HepG2 (cell line): ENCODE measurements around the gene NR1I2. TPM values are rescaled to one million over a fixed set of nuclear protein-coding genes. Genes with fewer than 3 reads are reported as not detected.

ENCODE experiments used
- ATAC-seq: fragments of 200-7000 bp; cut with Tn5 transposase; 3 replicates; pipeline ENCODE4 v1.9.1; 2020; ENCODE audit warnings: mild to moderate bottlenecking, moderate library complexity
- BruUV-seq: library from RNA; stranded (reverse); fragments of 400-500 nt; replicated peaks from 2 replicates; lab custom pipeline; 2021; lab: Mats Ljungman, UMichigan
- CTCF ChIA-PET: fragments of 300-600 bp; formaldehyde crosslinking; extraction: SDS; loops from one replicate; lab custom pipeline; 2021; ENCODE audit warnings: low total read pairs, inconsistent platforms, low intra/inter-chr PET ratio; lab: Yijun Ruan, JAX
- POLR2A ChIA-PET: fragments of 350-600 bp; sonication (Branson Sonifier 250); formaldehyde crosslinking; loops from one replicate; lab custom pipeline; 2020; ENCODE audit warnings: antibody characterized with exemption, inconsistent platforms; lab: Yijun Ruan, JAX
- DNase-seq: peaks from one replicate; pipeline ENCODE4 v3.0.0-alpha.2; 2015; ENCODE audit warnings: low spot score
- FAIRE-seq: peaks from 3 replicates; lab custom pipeline; 2011; peaks lifted over from hg19 to GRCh38; lab: Jason Lieb, UNC
- H2AFZ ChIP-seq: one replicate; pipeline ENCODE4 v1.6.1; 2011; ENCODE audit warnings: low read length, inconsistent platforms
- H3K27ac ChIP-seq: fragments of 300-600 bp; 3 replicates; pipeline ENCODE4 v1.8.0; 2011; ENCODE audit warnings: mixed run types, mild to moderate bottlenecking, mixed read lengths, low read length, inconsistent platforms; ENCODE audit not compliant: insufficient read depth; ENCODE audit errors: extremely low read length
- H3K27me3 ChIP-seq, 2 experiments: fragments of 200-600 bp in 1 of 2; 2 replicates in 1 of 2; 3 replicates in 1 of 2; pipeline versions ENCODE4 v1.6.0 to v1.8.0; 2011; ENCODE audit warnings: low read length in 2 of 2, mild to moderate bottlenecking in 2 of 2, moderate library complexity in 2 of 2, inconsistent platforms in 1 of 2; ENCODE audit not compliant: insufficient read depth in 2 of 2, control insufficient read depth in 1 of 2
- H3K36me3 ChIP-seq, 2 experiments: fragments of 200-600 bp in 1 of 2; replicated peaks in 1 of 2; 2 replicates in 1 of 2; 3 replicates in 1 of 2; pipeline versions ENCODE4 v1.5.1 to v1.8.0; 2011; ENCODE audit warnings: low read length in 2 of 2, inconsistent platforms in 1 of 2; ENCODE audit not compliant: insufficient read depth in 2 of 2, control insufficient read depth in 1 of 2
- H3K4me1 ChIP-seq: 2 replicates; pipeline ENCODE4 v1.5.1; 2012; ENCODE audit warnings: low read length, inconsistent platforms; ENCODE audit not compliant: insufficient read depth
- H3K4me2 ChIP-seq: 2 replicates; pipeline ENCODE4 v1.6.0; 2011; ENCODE audit warnings: low read depth, low read length, inconsistent platforms
- H3K4me3 ChIP-seq, 3 experiments: fragments of 200-600 bp in 1 of 3; sonication (generic), shearing (Covaris generic) in 1 of 3; replicated peaks in 1 of 3; 2 replicates each; pipeline ENCODE4 v1.5.1; 2011 to 2016; ENCODE audit warnings: low read length in 3 of 3, inconsistent platforms in 2 of 3, low read depth in 2 of 3, mild to moderate bottlenecking in 2 of 3, control low read depth in 1 of 3, mixed read lengths in 1 of 3; ENCODE audit not compliant: insufficient read depth in 1 of 3
- H3K79me2 ChIP-seq: one replicate; pipeline ENCODE4 v1.6.1; 2011; ENCODE audit warnings: low read length, inconsistent platforms; ENCODE audit not compliant: insufficient read depth
- H3K9ac ChIP-seq: 2 replicates; pipeline ENCODE4 v1.6.0; 2011; ENCODE audit warnings: mild to moderate bottlenecking, low read depth, low read length, inconsistent platforms; ENCODE audit not compliant: insufficient read depth
- H3K9me3 ChIP-seq: 2 replicates; pipeline ENCODE4 v1.5.1; 2012; ENCODE audit warnings: mild to moderate bottlenecking, low read length
- H4K20me1 ChIP-seq: 2 replicates; pipeline ENCODE4 v1.6.0; 2011; ENCODE audit warnings: inconsistent platforms, mild to moderate bottlenecking, low read length, moderate library complexity; ENCODE audit not compliant: insufficient read depth
- KLF15 ChIP-seq: sonication (generic); formaldehyde crosslinking; IDR thresholded peaks from 2 replicates; pipeline ENCODE4 v1.8.1; 2023; ENCODE audit warnings: borderline replicate concordance, mild to moderate bottlenecking, inconsistent platforms, missing genetic modification reagents, mixed read lengths
- MAFG ChIP-seq: sonication (generic); formaldehyde crosslinking; IDR thresholded peaks from 2 replicates; pipeline ENCODE4 v1.5.1; 2020; ENCODE audit warnings: mild to moderate bottlenecking, missing genetic modification reagents
- ZMYM3 ChIP-seq: sonication (generic); formaldehyde crosslinking; IDR thresholded peaks from 2 replicates; pipeline ENCODE4 v1.5.1; 2020; ENCODE audit warnings: mild to moderate bottlenecking, missing genetic modification reagents
- ZNF441 ChIP-seq: sonication (generic); formaldehyde crosslinking; IDR thresholded peaks from 2 replicates; pipeline ENCODE4 v1.7.0; 2021; ENCODE audit warnings: missing genetic modification reagents, borderline replicate concordance
- ZNF788 ChIP-seq: sonication (generic); formaldehyde crosslinking; IDR thresholded peaks from 2 replicates; pipeline ENCODE4 v1.5.0; 2020; ENCODE audit warnings: mild to moderate bottlenecking, missing genetic modification reagents, borderline replicate concordance
- WGBS: methylation state at CpG from one replicate; pipeline ENCODE4 v1.1.6; 2017; ENCODE audit warnings: low lambda C conversion rate; 5-methylcytosine and 5-hydroxymethylcytosine counted together
- in situ Hi-C: cut with HindIII; loops from 2 replicates; pipeline ENCODE4 v1.10.0; 2017; ENCODE audit warnings: low pct_unique_long_range_greater_than_20kb; ENCODE audit not compliant: extremely low pct_ligation_motif_present
- intact Hi-C: fragments of 100-400 bp; cut with micrococcal nuclease; formaldehyde crosslinking; loops from one replicate; pipeline ENCODE4 v1.10.0; 2022; ENCODE audit not compliant: unreplicated experiment
- polyA plus RNA-seq, 8 experiments: library from polyadenylated mRNA; depleted of rRNA in 3 of 8; stranded (reverse) in 7 of 8; unstranded in 1 of 8; fragments of >200 nt; fragmentation: Illumina TruSeq in 4 of 8; extraction: Trizol in 4 of 8; gene quantifications; 2 replicates each; pipeline versions ENCODE4 v1.2.1 to v1.2.3, GENCODE V29; 2011 to 2016; ENCODE audit warnings: low read depth in 4 of 8, missing spikeins in 1 of 8, mixed read lengths in 1 of 8; ENCODE audit not compliant: insufficient read depth in 1 of 8
- total RNA-seq, 5 experiments: library from RNA; depleted of rRNA; stranded (reverse); fragments of >200 nt; fragmentation: Illumina TruSeq; extraction: Trizol; gene quantifications; 2 replicates each; pipeline ENCODE4 v1.2.3, GENCODE V29; 2016; ENCODE audit warnings: low read depth in 1 of 5
- TF ChIP-seq, protein P1 (sequence below): sonication (generic); formaldehyde crosslinking; IDR thresholded peaks from 2 replicates; pipeline ENCODE4 v1.5.0; 2020; ENCODE audit warnings: mild to moderate bottlenecking, missing genetic modification reagents
- TF ChIP-seq, protein P2 (sequence below): sonication (generic); formaldehyde crosslinking; IDR thresholded peaks from 2 replicates; pipeline ENCODE4 v1.8.0; 2022; ENCODE audit warnings: missing genetic modification reagents, mild to moderate bottlenecking, inconsistent platforms, borderline replicate concordance
- TF ChIP-seq, protein P3 (sequence below): sonication (generic); formaldehyde crosslinking; IDR thresholded peaks from 2 replicates; pipeline ENCODE4 v1.5.0; 2020; ENCODE audit warnings: missing genetic modification reagents

NR1I2 gene
- total and polyA plus RNA-seq, 2 of the 13 experiments (the other 11 are each of a cell fraction or from before 2014, with no cell fraction given): 8.8 to 13.4 TPM

DNA sequence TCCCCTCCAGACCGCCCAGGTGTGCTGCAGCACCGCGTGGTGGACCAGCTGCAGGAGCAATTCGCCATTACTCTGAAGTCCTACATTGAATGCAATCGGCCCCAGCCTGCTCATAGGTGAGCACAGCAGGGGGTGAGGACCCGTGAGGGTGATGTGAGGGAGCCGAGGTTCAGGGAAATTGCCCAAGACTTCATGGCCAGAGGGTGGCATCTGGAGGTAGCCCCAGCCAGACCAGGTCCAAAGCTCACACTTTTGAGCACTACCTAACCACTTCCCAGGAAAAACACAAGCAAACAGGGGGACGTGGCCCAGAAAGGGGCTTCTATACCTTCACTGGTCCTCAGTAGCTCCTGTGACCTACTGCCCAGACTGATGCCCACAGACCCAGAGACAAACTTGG, 33.8 kb downstream of the NR1I2 start:
- intact Hi-C loops: no loop called here
- Histone ChIP-seq H3K4me3 (no peak overlapping the region), H3K27ac (no peak overlapping the region), H3K79me2 (no peaks in the 10 kb centered on the region), H3K4me2 (no peak overlapping the region), H3K36me3 (peaks cover 0 to 1% of the 10 kb centered on the region in 2 experiments; a peak in 1 of 5 replicates), H3K9me3 (no peaks in the 10 kb centered on the region), H4K20me1 (no peaks in the 10 kb centered on the region), H3K4me1 (peaks cover 6% of the 10 kb centered on the region), H2AFZ (no peak overlapping the region), H3K27me3 (no peaks in the 10 kb centered on the region; a peak in 1 of 5 replicates), H3K9ac (no peak overlapping the region)
- FAIRE-seq (no peak), DNase-seq (no peak), ATAC-seq (no peak; the same call in 2 of the 3 replicates)
- ChIA-PET CTCF (no interaction called here), POLR2A (interaction anchor here (1.1 kb wide), 1 partner anchor 21 kb away, joined by 3 read pairs; no protein-coding TSS in a partner anchor)
- no TSS peak for BruUV-seq
- 69% methylated on average over 2 of the region's 8 CpGs for WGBS
- TF ChIP-seq MAFG (CRISPR knock-in tag) (no peak), ZNF441 (CRISPR knock-in tag) (no peak), KLF15 (CRISPR knock-in tag) (no peak), ZNF788 (CRISPR knock-in tag) (no peak), ZMYM3 (CRISPR knock-in tag) (no peak)
- TF ChIP-seq, protein P1, sequence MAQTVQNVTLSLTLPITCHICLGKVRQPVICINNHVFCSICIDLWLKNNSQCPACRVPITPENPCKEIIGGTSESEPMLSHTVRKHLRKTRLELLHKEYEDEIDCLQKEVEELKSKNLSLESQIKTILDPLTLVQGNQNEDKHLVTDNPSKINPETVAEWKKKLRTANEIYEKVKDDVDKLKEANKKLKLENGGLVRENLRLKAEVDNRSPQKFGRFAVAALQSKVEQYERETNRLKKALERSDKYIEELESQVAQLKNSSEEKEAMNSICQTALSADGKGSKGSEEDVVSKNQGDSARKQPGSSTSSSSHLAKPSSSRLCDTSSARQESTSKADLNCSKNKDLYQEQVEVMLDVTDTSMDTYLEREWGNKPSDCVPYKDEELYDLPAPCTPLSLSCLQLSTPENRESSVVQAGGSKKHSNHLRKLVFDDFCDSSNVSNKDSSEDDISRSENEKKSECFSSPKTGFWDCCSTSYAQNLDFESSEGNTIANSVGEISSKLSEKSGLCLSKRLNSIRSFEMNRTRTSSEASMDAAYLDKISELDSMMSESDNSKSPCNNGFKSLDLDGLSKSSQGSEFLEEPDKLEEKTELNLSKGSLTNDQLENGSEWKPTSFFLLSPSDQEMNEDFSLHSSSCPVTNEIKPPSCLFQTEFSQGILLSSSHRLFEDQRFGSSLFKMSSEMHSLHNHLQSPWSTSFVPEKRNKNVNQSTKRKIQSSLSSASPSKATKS (CRISPR knock-in tag): no peak
- TF ChIP-seq, protein P2, sequence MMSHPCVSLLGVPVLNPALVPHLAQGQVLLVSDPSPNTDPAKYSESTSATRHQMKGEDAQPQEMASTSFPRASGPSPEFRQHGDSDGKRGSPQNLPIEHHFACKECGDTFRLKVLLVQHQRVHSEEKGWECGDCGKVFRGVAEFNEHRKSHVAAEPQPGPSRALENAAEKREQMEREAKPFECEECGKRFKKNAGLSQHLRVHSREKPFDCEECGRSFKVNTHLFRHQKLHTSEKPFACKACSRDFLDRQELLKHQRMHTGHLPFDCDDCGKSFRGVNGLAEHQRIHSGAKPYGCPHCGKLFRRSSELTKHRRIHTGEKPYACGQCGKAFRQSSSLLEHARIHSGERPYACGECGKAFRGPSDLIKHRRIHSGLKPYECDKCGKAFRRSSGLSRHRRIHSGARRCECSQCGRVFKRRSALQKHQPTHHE (CRISPR knock-in tag): no peak
- TF ChIP-seq, protein P3, sequence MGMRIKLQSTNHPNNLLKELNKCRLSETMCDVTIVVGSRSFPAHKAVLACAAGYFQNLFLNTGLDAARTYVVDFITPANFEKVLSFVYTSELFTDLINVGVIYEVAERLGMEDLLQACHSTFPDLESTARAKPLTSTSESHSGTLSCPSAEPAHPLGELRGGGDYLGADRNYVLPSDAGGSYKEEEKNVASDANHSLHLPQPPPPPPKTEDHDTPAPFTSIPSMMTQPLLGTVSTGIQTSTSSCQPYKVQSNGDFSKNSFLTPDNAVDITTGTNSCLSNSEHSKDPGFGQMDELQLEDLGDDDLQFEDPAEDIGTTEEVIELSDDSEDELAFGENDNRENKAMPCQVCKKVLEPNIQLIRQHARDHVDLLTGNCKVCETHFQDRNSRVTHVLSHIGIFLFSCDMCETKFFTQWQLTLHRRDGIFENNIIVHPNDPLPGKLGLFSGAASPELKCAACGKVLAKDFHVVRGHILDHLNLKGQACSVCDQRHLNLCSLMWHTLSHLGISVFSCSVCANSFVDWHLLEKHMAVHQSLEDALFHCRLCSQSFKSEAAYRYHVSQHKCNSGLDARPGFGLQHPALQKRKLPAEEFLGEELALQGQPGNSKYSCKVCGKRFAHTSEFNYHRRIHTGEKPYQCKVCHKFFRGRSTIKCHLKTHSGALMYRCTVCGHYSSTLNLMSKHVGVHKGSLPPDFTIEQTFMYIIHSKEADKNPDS (CRISPR knock-in tag): no peak
- in situ Hi-C loops: no loop called here
